Uterus (tissue), 4 donors: ENCODE measurements around the gene TRPC4. TPM values are rescaled to one million over a fixed set of nuclear protein-coding genes. Genes with fewer than 3 reads are reported as not detected.
A peak's percentile ranks its signal among the peaks of the same experiment; 100 is the strongest.

Experiments
- DNase-seq, 2 donors: peaks; one replicate each; pipeline ENCODE4 v3.0.0-alpha.2; 2019 to 2020
- H3K27ac ChIP-seq, 2 donors: fragments of 200-600 bp; sonication (generic); 1 replicate in 1 of 2; 2 replicates in 1 of 2; pipeline ENCODE4 v1.5.1; 2016 to 2018
- H3K27me3 ChIP-seq, 2 donors: fragments of 200-600 bp; sonication (generic); one replicate each; pipeline ENCODE4 v1.5.1; 2018 to 2019; ENCODE audit warnings: control low read depth in 1 of 2
- H3K36me3 ChIP-seq, 2 donors: fragments of 200-600 bp; sonication (generic); one replicate each; pipeline ENCODE4 v1.5.1; 2019; ENCODE audit warnings: control low read depth in 1 of 2
- H3K4me1 ChIP-seq, 2 donors: fragments of 200-600 bp; sonication (generic); one replicate each; pipeline ENCODE4 v1.5.1; 2018 to 2019; ENCODE audit warnings: control low read depth in 1 of 2
- H3K4me3 ChIP-seq, 2 donors: fragments of 200-600 bp; sonication (generic); 1 replicate in 1 of 2; 2 replicates in 1 of 2; pipeline ENCODE4 v1.5.1; 2018 to 2019; ENCODE audit warnings: mild to moderate bottlenecking in 1 of 2
- H3K9me3 ChIP-seq, 2 donors: fragments of 200-600 bp; sonication (generic); one replicate each; pipeline ENCODE4 v1.5.1; 2019; ENCODE audit warnings: control low read depth in 1 of 2
- POLR2A ChIP-seq, 2 donors: fragments of 450-650 bp; IDR thresholded peaks; one replicate each; pipeline ENCODE4 v1.6.1; 2016; ENCODE audit warnings: antibody characterized with exemption in 2 of 2, mild to moderate bottlenecking in 1 of 2, moderate library complexity in 1 of 2
- intact Hi-C: fragments of 100-400 bp; cut with DNase I; formaldehyde crosslinking; loops from one replicate; pipeline ENCODE4 v1.15.1; 2023; ENCODE audit warnings: low total_unique reads
- total RNA-seq, 4 donors: library from RNA; depleted of rRNA in 3 of 4; stranded (reverse); fragments of >200 nt in 3 of 4; gene quantifications; one replicate each; pipeline versions ENCODE4 v1.1.0 to v1.2.4, GENCODE V29; 2014 to 2023
- TF ChIP-seq, protein P1 (sequence below), 4 experiments: fragments of 200-600 bp in 2 of 4; fragments of 450-650 bp in 2 of 4; sonication (generic) in 2 of 4; IDR thresholded peaks; one replicate each; pipeline ENCODE4 v1.5.1; 2016 to 2019; ENCODE audit warnings: antibody characterized with exemption in 4 of 4, mild to moderate bottlenecking in 2 of 4, moderate library complexity in 1 of 4
- donor health status: DM: yes; HTN: yes; CAD: no.

TRPC4 gene
- total RNA-seq, 4 donors from 2014 or later = 2.4 to 13.4 (median 12.9) TPM

DNA sequence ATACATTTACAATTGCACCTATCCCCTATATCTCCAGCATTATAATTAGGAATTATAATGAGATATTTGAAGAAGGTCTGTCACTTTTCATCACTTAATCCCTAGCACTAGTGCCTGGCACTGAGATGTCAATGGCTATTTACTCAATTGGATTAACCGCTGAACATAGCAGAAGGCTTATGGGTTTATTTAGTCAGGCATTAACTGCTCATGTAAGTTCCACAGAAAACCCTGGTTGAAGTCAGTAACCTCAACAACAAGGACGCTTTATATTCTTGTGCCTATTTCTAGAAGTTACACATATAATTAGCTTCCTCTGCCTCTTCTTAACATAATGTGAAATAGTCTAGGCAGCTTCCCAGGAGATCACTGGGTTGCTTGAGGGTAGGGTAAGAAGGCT, 163.5 kb downstream of the TRPC4 start:
- TF ChIP-seq POLR2A (IDR thresholded peaks at IDR 0.05) = no peak
- TF ChIP-seq, protein P1, sequence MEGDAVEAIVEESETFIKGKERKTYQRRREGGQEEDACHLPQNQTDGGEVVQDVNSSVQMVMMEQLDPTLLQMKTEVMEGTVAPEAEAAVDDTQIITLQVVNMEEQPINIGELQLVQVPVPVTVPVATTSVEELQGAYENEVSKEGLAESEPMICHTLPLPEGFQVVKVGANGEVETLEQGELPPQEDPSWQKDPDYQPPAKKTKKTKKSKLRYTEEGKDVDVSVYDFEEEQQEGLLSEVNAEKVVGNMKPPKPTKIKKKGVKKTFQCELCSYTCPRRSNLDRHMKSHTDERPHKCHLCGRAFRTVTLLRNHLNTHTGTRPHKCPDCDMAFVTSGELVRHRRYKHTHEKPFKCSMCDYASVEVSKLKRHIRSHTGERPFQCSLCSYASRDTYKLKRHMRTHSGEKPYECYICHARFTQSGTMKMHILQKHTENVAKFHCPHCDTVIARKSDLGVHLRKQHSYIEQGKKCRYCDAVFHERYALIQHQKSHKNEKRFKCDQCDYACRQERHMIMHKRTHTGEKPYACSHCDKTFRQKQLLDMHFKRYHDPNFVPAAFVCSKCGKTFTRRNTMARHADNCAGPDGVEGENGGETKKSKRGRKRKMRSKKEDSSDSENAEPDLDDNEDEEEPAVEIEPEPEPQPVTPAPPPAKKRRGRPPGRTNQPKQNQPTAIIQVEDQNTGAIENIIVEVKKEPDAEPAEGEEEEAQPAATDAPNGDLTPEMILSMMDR (IDR thresholded peaks at IDR 0.05) = no peak
- H3K4me3 ChIP-seq = no peak overlapping the region
- no peak for DNase-seq
- intact Hi-C loops = no loop called here
- H3K27me3 ChIP-seq = no peaks in the 10 kb centered on the region
- peaks cover 0 to 8% of the 10 kb centered on the region in 2 donors for H3K4me1 ChIP-seq
- H3K36me3 ChIP-seq = no peaks in the 10 kb centered on the region
- H3K9me3 ChIP-seq = no peaks in the 10 kb centered on the region
- H3K27ac ChIP-seq = no peak overlapping the region

DNA sequence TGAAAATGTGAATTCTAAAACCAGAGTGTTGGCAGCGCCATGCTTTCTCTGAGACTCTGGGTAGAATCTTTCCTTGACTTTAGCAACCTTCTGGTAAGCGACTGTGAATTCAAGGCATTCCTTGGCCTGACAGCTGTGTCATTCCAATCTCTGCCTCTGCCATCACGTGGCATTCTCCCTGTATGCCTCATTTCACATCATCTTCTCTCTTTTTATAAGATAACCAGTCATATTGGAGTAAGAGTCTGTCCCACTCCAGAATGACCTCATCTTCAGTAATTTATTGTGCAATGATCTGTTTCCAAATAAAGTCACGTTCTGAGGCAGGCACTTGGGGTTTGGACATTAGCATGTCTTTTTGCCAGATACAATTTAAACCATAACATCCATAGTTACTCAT, 167.6 kb downstream of the TRPC4 start:
- Histone ChIP-seq H3K4me1 (peaks cover 0 to 8% of the 10 kb centered on the region in 2 donors), H3K27ac (peak overlapping the region; percentile 48 to 56), H3K36me3 (no peaks in the 10 kb centered on the region), H3K4me3 (no peak overlapping the region), H3K9me3 (no peaks in the 10 kb centered on the region), H3K27me3 (no peaks in the 10 kb centered on the region)
- intact Hi-C loops = no loop called here
- peak; percentile 19 to 49 for DNase-seq
- no peak for TF ChIP-seq POLR2A (IDR thresholded peaks at IDR 0.05)
- TF ChIP-seq, protein P1 (IDR thresholded peaks at IDR 0.05) = no peak

DNA sequence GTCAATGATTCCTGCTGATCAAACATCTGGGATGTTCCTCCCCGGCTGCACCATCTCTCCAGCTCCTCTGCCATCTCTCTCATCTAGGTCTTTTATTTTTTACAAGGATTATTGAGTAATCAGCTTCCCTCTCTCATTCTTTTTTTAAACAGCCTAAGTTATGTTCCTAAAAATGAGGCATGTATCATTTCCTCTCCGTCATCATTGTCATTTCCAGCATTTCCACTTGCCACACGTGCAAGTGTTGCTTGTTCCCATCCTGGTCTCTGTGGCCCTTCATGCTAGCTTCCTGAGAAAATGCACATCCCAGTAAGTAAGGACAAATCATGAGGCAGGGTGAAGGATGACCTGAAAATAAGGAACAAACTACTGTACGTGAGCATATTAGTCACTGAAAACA, 168.3 kb downstream of the TRPC4 start:
- H3K4me3 ChIP-seq = no peak overlapping the region
- no peaks in the 10 kb centered on the region for H3K27me3 ChIP-seq
- H3K4me1 ChIP-seq = peaks cover 0 to 8% of the 10 kb centered on the region in 2 donors
- H3K9me3 ChIP-seq = no peaks in the 10 kb centered on the region
- no peak for DNase-seq
- intact Hi-C loops = no loop called here
- peak overlapping the region; percentile 48 to 56 for H3K27ac ChIP-seq
- TF ChIP-seq, protein P1 (IDR thresholded peaks at IDR 0.05) = no peak
- no peak for TF ChIP-seq POLR2A (IDR thresholded peaks at IDR 0.05)
- no peaks in the 10 kb centered on the region for H3K36me3 ChIP-seq

DNA sequence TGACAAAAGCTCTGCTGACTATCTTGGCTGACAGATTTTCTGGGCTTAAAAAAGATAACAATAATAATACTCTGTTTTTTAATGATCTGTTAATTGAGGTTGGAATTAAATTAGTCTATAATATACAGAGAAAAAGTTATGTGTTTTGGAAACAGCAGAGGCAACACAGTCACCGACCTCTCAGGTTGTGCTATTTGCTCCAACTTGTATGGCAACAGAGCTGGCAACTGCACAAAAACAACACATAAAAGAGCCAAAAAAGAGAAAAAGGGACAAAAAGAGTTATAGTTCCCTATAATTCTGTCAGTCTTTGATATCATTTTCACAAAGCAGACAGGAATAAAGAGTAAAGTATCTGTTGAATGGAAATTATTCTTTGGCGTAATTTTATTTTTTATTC, 168.7 kb downstream of the TRPC4 start:
- peak overlapping the region in 1 of 2 donors; percentile 56 for H3K27ac ChIP-seq
- no peak for DNase-seq

DNA sequence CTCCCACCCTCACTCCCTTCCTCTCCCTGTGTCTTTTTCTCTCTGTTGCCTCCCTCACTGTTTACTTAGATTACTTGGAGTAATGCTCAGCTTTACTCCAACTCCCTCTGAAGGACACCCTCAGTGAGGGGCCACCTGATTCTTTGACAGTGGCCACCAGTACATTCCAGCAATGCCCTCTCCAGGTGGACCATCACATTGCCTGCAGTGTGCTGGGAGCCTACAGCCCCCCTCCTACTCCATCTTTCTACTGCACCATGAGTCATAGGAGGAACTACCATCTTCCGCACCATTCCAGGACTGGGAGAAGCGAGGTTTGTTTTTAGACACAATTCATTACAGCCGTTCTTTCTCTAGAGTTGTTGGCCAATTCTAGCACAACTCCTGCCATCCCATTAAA, 174.4 kb downstream of the TRPC4 start:
- no peak for DNase-seq
- intact Hi-C loops = no loop called here
- no peak for TF ChIP-seq POLR2A (IDR thresholded peaks at IDR 0.05)
- TF ChIP-seq, protein P1 (IDR thresholded peaks at IDR 0.05) = no peak
- no peaks in the 10 kb centered on the region for H3K27me3 ChIP-seq
- no peak overlapping the region for H3K27ac ChIP-seq
- H3K4me1 ChIP-seq = no peaks in the 10 kb centered on the region
- H3K4me3 ChIP-seq = no peak overlapping the region
- H3K36me3 ChIP-seq = no peaks in the 10 kb centered on the region
- H3K9me3 ChIP-seq = no peaks in the 10 kb centered on the region

More for the DNA sequence above, 168.7 kb downstream of the TRPC4 start:
- Histone ChIP-seq H3K4me1 (peaks cover 0 to 8% of the 10 kb centered on the region in 2 donors), H3K9me3 (no peaks in the 10 kb centered on the region), H3K4me3 (no peak overlapping the region), H3K27me3 (no peaks in the 10 kb centered on the region), H3K36me3 (no peaks in the 10 kb centered on the region)
- intact Hi-C loops = no loop called here
- TF ChIP-seq, protein P1 (IDR thresholded peaks at IDR 0.05) = no peak
- TF ChIP-seq POLR2A (IDR thresholded peaks at IDR 0.05) = no peak
